ENCODE measurements around the gene DRAXIN.
A peak's percentile ranks its signal among the peaks of the same experiment; 100 is the strongest.

Gene DRAXIN

DNA sequence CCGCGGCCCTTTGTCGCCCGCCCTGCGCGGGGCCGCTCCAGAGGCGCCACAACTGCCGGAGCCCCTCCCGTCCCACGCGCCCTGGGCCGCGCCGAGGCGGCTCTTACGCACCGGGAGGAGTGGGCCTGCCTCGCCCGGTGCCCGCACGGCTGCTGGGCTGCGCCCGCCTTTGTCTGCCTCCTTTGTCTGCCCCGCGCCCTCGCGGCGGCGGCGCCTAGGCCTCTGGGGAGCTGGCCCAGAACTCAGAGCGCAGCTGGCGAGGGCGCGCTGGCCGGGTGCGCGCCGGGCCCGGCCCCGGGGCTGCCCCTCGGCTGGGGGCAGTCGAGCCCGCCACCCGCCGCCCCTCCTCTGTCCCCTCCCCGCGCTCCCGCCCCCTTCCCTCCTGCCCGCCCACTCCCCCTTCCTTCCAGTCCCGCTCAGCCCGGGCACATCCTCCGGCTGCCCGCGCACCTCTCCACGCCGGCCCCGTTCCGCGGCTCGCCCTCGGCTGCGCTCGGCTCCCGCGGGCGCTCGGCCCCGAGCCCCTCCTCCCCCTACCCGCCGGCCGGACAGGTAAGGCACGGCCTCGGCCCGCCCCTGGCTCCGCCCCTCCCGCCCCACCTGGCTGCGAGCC, at the start of gene DRAXIN:
Gene DRAXIN (plus strand): TSS at position 409 of the 613 bp plus-strand sequence. CDS start 14,549 bp downstream, outside the sequence.
- no peak for DNase-seq

- DNase-seq: no peak
These were observed 49.7 kb upstream of the DRAXIN start for GRCh38 chr1:11641776-11642305.

DNA sequence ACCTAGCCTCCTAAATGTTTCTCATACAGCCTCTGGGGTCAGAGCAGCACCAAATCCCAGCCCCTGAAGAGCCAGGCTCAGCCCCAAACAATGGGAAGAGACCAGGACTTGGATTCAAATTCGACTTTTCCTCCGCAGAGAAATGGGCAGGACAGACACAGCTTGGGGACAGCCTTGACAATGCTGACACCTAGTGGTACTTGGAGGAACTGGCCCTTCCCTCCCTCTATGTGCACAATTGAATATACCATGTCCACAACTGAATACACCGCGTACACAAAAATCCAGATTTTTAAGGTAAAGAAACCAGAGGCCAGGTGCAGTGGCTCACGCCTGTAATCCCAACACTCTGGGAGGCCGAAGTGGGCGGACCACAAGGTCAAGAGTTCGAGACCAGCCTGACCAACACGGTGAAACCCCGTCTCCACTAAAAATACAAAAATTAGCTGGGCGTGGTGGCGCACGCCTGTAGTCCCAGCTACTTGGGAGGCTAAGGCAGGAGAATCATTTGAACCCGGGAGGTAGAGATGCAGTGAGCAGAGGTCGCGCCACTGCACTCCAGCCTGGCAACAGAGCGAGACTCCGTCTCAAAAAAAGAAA, 49.0 kb upstream of the DRAXIN start:
- peak; percentile 66 to 76 for DNase-seq

DNA sequence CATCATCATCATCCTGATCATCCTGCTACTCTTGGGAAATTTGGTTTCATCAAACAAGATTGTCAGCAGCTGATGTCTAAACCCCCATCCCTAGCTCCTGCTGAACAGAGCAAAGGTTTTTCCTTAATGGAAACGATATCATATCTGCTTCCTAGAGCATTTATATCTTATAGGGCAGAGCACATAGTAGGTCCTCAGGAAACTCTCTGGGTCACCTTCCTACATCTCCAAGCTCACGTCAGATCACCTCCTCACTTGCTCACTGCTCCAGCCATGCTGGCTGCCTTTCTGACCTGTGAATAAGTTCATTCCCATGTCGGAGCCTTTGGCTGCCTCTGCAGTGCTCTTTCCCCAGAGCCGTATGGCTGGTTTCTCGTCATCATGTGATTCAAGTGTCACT, 47.7 kb upstream of the DRAXIN start:
- DNase-seq: no peak

- DNase-seq: no peak
These were observed 46.2 kb upstream of the DRAXIN start for GRCh38 chr1:11645270-11645669.

GRCh38 chr1:11645670-11646265, 45.7 kb upstream of the DRAXIN start:
- peak; percentile 79 to 81 for DNase-seq

DNA sequence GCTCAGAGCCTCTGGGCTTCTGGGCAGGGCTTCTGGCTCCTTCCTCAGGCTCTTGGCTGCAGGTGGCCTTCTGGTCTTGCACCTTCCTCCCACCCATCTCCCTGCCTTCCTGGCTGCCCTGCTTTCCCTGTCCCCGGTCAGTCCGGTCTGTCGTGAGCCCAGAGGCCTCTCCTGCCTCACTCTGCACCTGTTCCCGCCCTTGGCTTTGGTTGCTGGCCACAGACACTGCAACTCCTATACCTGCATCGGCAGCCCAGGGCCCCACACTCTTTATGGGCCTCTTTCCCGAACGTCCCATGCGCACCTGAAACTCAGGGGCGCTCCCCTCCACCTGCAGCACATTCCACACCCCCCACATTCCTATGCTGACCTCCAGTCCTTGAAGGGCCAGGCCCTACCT, 45.2 kb upstream of the DRAXIN start:
- DNase-seq: no peak

- no peak for DNase-seq
These were observed 44.2 kb upstream of the DRAXIN start for GRCh38 chr1:11647333-11647732.

DNA sequence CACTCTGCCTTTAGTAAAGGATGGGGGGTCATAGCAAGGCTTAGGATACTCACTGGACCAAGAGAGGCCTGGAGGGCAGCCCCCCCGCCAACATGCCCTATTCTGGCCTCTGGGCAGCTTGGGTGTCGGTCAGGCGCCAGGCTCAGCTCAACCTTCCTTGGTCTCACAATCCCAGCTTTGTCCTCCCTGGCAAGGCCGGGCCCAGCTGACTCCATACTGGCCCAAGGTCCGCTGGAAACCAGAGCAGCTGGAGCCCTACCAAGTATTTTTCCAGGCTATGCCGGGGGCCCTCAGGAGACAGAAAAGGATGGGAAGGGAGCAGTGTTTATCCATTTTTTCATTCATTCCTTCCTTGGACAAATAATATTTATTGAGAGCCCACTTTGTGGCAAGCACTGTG, 43.5 kb upstream of the DRAXIN start:
- DNase-seq: no peak

DNA sequence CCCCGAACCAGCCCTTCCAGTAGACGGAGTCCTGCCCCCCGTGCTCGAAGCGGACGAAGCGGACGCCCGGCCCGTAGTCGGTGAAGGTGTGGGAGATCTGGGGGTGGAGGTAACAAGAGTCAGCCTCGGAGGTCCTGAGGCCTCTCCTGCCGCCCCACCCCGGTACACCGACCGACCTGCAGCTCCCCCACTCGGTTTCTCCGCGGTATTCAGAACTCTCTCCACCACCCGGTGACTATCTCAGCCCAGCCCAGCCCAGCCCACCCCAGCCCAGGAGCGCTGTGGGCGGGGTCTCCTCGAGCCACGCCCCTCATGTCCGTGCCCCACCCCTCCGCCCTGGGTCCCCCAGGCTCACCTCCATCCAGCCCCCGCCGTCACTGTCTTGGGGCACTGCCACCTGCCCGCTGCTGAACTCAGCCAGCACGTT, 42.8 kb upstream of the DRAXIN start:
- DNase-seq: peak; percentile 44 to 47

DNA sequence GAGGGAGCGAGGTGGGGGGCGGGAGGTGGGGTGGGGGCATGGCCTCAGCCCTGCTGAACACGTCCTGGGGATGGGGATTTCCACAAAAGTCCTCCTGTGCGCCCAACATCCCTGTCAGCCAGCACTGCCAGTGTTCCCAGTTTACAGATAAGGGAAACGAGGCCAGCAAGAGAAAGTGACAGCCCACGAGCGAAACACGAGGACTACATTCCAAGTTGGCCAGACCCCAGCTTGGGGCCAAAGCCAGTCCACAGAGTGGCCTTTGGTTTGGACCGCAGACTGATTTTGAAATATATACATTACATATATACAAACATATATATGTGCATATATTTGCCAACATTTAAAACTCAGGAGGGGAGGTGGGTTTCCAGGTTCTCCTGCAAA, 42.3 kb upstream of the DRAXIN start:
- DNase-seq: no peak

DNA sequence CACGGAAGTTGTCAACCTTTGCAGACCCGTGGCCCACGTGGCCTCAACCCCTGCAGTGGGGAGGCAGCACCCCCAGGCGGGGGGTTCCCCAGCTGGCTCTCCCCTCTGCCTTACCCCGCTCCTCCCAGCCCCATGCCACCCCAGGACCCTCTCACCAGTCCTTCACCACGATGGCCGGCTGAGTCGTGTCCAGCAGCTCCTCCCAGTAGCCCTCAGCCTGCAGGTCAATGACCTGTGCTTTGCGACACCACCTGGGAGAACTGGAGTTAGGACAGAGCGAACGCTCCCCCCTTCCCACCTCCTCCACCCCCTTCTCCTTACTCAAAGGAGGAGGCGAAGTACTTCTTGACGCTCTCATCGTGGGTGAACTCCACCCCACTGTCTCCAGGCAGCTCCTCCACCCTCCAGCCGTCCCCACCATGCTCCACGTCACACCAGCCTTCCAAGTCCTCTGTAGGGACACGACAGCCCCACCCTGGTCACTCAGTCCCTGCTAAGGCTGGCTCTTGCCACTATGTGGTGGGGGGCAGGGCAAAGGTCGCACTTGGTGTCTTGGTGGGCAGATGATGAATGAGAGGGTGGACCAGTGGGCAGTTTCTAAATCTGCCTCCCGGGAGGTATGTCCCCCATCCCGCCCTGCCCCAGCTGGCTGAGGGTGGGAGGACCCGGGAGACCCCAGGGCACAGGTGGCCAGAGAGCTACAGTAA, 41.7 kb upstream of the DRAXIN start:
- DNase-seq: no peak

DNA sequence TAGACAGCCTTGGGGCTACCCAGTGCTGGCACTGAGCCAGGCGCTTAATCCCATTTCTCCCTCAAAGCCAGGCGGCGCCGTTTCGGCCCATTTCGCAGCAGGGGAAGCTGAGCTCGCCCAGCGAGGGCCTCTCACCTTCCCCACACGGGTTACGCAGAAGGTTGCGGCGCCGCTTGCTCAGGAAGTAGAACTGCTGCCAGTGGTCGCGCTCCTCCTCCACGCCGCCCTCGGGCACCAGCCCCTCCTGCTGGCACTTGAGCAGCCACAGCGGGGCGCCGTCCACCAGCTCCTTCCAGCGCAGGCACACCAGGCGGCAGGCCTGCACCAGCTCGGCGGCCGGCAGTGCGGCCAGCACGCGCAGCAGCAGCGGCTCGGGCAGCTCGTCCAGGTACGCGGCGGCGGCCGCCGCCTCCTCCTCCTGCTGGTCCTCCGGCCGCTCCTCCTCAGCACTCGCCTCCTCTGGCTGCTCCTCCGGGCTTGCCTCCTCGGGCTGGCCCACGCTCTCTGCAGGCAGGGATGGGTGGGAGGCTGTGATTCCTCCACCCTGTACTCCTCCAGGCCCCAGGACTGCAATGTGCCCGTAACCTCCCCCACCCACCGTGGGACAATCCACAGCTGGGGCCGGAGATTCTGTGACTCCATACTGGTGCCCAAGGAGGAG, 41.0 kb upstream of the DRAXIN start:
- DNase-seq: peak; percentile 86 to 87

GRCh38 chr1:11651017-11651416, 40.5 kb upstream of the DRAXIN start:
- no peak for DNase-seq

DNA sequence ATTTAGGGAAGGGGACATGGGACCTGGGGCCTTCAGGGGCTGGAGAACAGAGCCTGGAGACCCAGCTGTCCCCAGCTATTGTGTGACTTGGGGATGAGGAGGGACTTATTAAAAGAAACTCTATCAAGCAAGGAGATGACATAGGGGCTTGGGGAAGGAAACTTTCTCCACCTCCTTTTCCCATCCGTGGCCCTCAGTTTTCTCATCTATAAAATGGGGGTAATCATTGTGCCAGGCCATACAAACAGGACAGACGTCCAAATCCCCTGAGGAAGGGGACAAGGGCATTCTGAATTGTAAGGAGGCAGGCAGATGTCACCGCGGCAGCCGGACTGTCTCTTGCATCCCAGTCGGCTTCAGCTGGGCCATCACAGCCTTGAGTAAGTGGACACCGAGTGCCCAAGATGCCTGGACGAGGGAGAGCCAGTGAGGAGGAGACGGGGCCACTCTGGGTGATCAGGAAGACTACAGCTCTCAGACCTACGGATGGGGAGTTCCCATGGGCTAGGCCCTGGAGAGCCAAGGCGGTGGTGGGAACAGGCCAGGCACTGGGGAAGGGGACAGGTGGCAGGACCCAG, 39.2 kb upstream of the DRAXIN start:
- no peak for DNase-seq

GRCh38 chr1:11653101-11653860, 38.2 kb upstream of the DRAXIN start:
- no peak for DNase-seq

GRCh38 chr1:11653861-11654136, 37.7 kb upstream of the DRAXIN start:
- no peak for DNase-seq

DNA sequence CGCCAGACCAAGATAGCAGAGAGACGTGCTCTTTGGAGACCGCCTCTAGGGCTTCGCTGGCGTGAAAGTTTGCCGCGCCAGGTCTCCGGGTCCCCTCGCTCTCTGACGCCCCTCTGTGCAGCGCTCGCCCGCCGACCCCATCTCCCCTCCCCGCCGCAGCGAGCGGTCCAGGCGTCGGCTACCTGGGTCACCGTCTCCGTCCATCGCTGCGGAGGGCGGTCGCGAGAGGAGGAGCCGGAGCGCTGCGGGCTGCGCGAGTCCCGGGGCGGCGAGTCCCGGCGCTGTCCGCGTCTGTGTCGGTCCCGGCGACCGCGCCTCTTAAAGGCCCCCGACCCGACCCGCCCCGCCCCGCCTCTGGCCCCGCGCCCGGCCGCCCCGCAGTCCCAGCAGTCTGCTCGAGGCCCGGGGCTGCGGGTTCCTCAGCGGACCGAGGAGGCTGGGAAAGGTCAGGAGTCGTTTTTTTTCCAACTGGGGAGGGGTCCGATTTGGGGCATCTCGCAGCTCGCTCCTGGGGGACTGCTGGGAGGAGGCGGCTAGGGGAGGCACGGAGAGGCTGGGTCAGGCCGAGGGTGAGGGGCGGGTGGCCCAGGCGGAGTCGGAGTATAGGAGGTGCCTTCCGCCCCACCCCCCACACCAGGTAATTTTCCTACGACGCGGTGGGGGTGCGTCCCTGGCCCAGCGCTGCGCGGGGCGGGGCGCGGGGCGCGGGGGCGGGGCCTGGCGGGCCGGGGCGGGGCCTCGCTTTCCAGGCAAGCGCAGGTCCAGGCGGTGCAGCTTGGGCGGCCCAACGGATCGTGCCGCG, 37.2 kb upstream of the DRAXIN start, which contains the start of the genes FBXO2 and FBXO44:
Gene FBXO2 (minus strand): TSS at position 293 of the 802 bp plus-strand sequence. CDS start 89 bp downstream, at position 204.
Gene FBXO44 (plus strand): TSS at position 741 of the 802 bp plus-strand sequence. CDS start 959 bp downstream, outside the sequence.
- DNase-seq: peak; percentile 57 to 72

GRCh38 chr1:11654939-11655808, 36.3 kb upstream of the DRAXIN start:
- DNase-seq: no peak

DNA sequence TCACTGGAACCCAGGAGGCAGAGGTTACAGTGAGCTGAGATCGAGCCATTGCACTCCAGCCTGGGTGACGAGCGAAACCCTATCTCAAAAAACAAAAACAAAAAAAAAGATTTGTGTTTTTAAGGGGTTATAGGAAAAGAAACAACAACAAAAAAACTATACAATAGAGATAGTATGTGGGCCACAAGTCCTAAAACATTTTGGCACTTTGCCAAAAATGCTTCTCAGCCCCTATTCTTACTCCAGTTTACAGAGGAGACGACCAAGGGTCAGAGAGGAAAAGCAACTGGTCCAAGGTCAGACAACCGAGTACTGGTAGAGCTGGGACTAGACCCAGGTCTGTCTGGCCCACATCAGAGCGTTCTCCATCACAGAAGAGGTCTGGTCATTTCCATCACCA, 33.9 kb upstream of the DRAXIN start:
- DNase-seq: no peak
